IMR-90 (cell line): ENCODE results near the gene COLEC11. TPM values are rescaled to one million over a fixed set of nuclear protein-coding genes. Genes with fewer than 3 reads are reported as not detected.
"Not testable (repeated sequence)": the region's sequence is repeated elsewhere in the genome, so short reads cannot be mapped to it uniquely, and the experiment has no call there.

ENCODE experiments used
- ATAC-seq: fragments of 200-7000 bp; cut with Tn5 transposase; 2 replicates; pipeline ENCODE4 v1.9.1; 2020; ENCODE audit warnings: low read depth, mild to moderate bottlenecking, moderate library complexity
- BruUV-seq: library from RNA; stranded (reverse); fragments of 400-500 nt; replicated peaks from 2 replicates; lab custom pipeline; 2021; lab: Mats Ljungman, UMichigan
- CTCF ChIA-PET: fragments of 300-600 bp; formaldehyde crosslinking; extraction: SDS; loops from one replicate; lab custom pipeline; 2021; ENCODE audit warnings: antibody characterized with exemption; lab: Yijun Ruan, JAX
- POLR2A ChIA-PET: fragments of 300-600 bp; sonication (Branson Sonifier 250); formaldehyde crosslinking; loops from one replicate; lab custom pipeline; 2022; ENCODE audit warnings: antibody characterized with exemption; ENCODE audit not compliant: unreplicated experiment; lab: Charles Lee
- DNase-seq: peaks from one replicate; pipeline ENCODE4 v3.0.0; 2013
- H2AFZ ChIP-seq: replicated peaks from 2 replicates; pipeline ENCODE3; 2013; ENCODE audit warnings: low read length, mild to moderate bottlenecking; ENCODE audit not compliant: poor library complexity
- H2AK5ac ChIP-seq: 2 replicates; pipeline ENCODE4 v1.6.1; 2013; ENCODE audit warnings: low read depth, low read length, inconsistent platforms
- H2AK9ac ChIP-seq: replicated peaks from 2 replicates; pipeline ENCODE3; 2013; ENCODE audit warnings: mild to moderate bottlenecking, low read depth, low read length, moderate library complexity; ENCODE audit not compliant: poor library complexity
- H2BK120ac ChIP-seq: 2 replicates; pipeline ENCODE4 v1.6.1; 2013; ENCODE audit warnings: low read depth, low read length, inconsistent platforms
- H2BK15ac ChIP-seq: 3 replicates; pipeline ENCODE4 v1.6.1; 2013; ENCODE audit warnings: low read depth, low read length, inconsistent platforms
- H2BK20ac ChIP-seq: 2 replicates; pipeline ENCODE4 v1.6.1; 2013; ENCODE audit warnings: low read depth, mild to moderate bottlenecking, inconsistent platforms, low read length, moderate library complexity
- H2BK5ac ChIP-seq: 2 replicates; pipeline ENCODE4 v1.6.1; 2013; ENCODE audit warnings: mild to moderate bottlenecking, low read depth, low read length, inconsistent platforms; ENCODE audit not compliant: poor library complexity, severe bottlenecking
- H3K14ac ChIP-seq: replicated peaks from 2 replicates; pipeline ENCODE4 v1.6.1; 2013; ENCODE audit warnings: low read depth, low read length, inconsistent platforms
- H3K18ac ChIP-seq: 2 replicates; pipeline ENCODE4 v1.6.1; 2013; ENCODE audit warnings: low read depth, low read length, control low read depth
- H3K23ac ChIP-seq: 2 replicates; pipeline ENCODE4 v1.6.1; 2013; ENCODE audit warnings: low read depth, low read length, inconsistent platforms
- H3K27ac ChIP-seq: 2 replicates; pipeline ENCODE4 v1.5.1; 2013; ENCODE audit warnings: mild to moderate bottlenecking, control low read depth, low read length; ENCODE audit not compliant: insufficient read depth
- H3K27me3 ChIP-seq: 2 replicates; pipeline ENCODE4 v1.6.1; 2013; ENCODE audit warnings: low read length; ENCODE audit not compliant: control insufficient read depth, insufficient read depth
- H3K36me3 ChIP-seq: 2 replicates; pipeline ENCODE4 v1.6.1; 2013; ENCODE audit warnings: low read length, mixed read lengths; ENCODE audit not compliant: control insufficient read depth, insufficient read depth
- H3K4ac ChIP-seq: 2 replicates; pipeline ENCODE4 v1.6.1; 2013; ENCODE audit warnings: low read depth, low read length, inconsistent platforms
- H3K4me1 ChIP-seq: 2 replicates; pipeline ENCODE4 v1.6.1; 2013; ENCODE audit warnings: low read length, mixed read lengths; ENCODE audit not compliant: control insufficient read depth, insufficient read depth
- H3K4me2 ChIP-seq: 2 replicates; pipeline ENCODE4 v1.6.1; 2013; ENCODE audit warnings: low read depth, mild to moderate bottlenecking, control low read depth, low read length, moderate library complexity
- H3K4me3 ChIP-seq: 2 replicates; pipeline ENCODE4 v1.5.1; 2013; ENCODE audit warnings: low read depth, mild to moderate bottlenecking, control low read depth, low read length, moderate library complexity; ENCODE audit not compliant: insufficient read depth
- H3K56ac ChIP-seq: 2 replicates; pipeline ENCODE4 v1.6.1; 2013; ENCODE audit warnings: low read length, inconsistent platforms; ENCODE audit not compliant: insufficient read depth; ENCODE audit errors: extremely low read depth
- H3K79me1 ChIP-seq, 2 experiments: 2 replicates each; pipeline ENCODE4 v1.6.1; 2013; ENCODE audit warnings: low read length in 2 of 2, inconsistent platforms in 1 of 2, low read depth in 1 of 2
- H3K9ac ChIP-seq: 2 replicates; pipeline ENCODE4 v1.6.1; 2013; ENCODE audit warnings: low read depth, low read length, control low read depth
- H3K9me1 ChIP-seq: 2 replicates; pipeline ENCODE4 v1.6.1; 2013; ENCODE audit warnings: low read length, inconsistent platforms; ENCODE audit not compliant: insufficient read depth
- H3K9me3 ChIP-seq: 2 replicates; pipeline ENCODE4 v1.6.1; 2013; ENCODE audit warnings: low read length; ENCODE audit not compliant: control insufficient read depth, insufficient read depth
- H4K20me1 ChIP-seq: 2 replicates; pipeline ENCODE4 v1.6.1; 2013; ENCODE audit warnings: low read length, inconsistent platforms; ENCODE audit not compliant: insufficient read depth
- H4K5ac ChIP-seq: 2 replicates; pipeline ENCODE4 v1.6.1; 2013; ENCODE audit warnings: mild to moderate bottlenecking, low read depth, low read length, control low read depth
- H4K8ac ChIP-seq, 2 experiments: 2 replicates each; pipeline ENCODE4 v1.6.1; 2013; ENCODE audit warnings: low read depth in 2 of 2, low read length in 2 of 2, control low read depth in 1 of 2, inconsistent platforms in 1 of 2
- H4K91ac ChIP-seq: 2 replicates; pipeline ENCODE4 v1.6.1; 2013; ENCODE audit warnings: low read depth, low read length, inconsistent platforms; ENCODE audit not compliant: insufficient read depth
- WGBS, 2 experiments: methylation state at CpG; one replicate each; pipeline versions ENCODE4 v1.1.5 to v1.1.7; 2013; ENCODE audit warnings: missing lambda C conversion rate in 2 of 2; ENCODE audit not compliant: insufficient read length in 1 of 2; ENCODE audit errors: extremely low coverage in 2 of 2; 5-methylcytosine and 5-hydroxymethylcytosine counted together
- dilution Hi-C: fragments of 300-500 bp; cut with HindIII; formaldehyde crosslinking; loops from one replicate; pipeline ENCODE4 v1.14.3; 2018; ENCODE audit warnings: low sequenced_read_pairs; ENCODE audit not compliant: unreplicated experiment
- in situ Hi-C: fragments of 300-500 bp; cut with MboI; formaldehyde crosslinking; loops from 3 replicates; pipeline ENCODE4 v1.14.3; 2019; ENCODE audit warnings: low sequenced_read_pairs, inconsistent platforms, mixed read lengths
- intact Hi-C: fragments of 100-400 bp; cut with micrococcal nuclease; formaldehyde crosslinking; loops from 2 replicates; pipeline ENCODE4 v1.10.0; 2022
- polyA plus RNA-seq, 3 experiments: library from polyadenylated mRNA; depleted of rRNA; stranded (reverse); fragments of >200 nt; gene quantifications; 2 replicates each; pipeline ENCODE4 v1.2.3, GENCODE V29; 2012; ENCODE audit warnings: low replicate concordance in 1 of 3
- total RNA-seq: library from RNA; depleted of rRNA; stranded (reverse); fragments of >200 nt; gene quantifications from 2 replicates; pipeline ENCODE4 v1.2.3, GENCODE V29; 2012

Gene COLEC11
- total and polyA plus RNA-seq, 2 of the 4 experiments (the other 2 are of a cell fraction) = under 0.01 to 0.24 TPM

DNA sequence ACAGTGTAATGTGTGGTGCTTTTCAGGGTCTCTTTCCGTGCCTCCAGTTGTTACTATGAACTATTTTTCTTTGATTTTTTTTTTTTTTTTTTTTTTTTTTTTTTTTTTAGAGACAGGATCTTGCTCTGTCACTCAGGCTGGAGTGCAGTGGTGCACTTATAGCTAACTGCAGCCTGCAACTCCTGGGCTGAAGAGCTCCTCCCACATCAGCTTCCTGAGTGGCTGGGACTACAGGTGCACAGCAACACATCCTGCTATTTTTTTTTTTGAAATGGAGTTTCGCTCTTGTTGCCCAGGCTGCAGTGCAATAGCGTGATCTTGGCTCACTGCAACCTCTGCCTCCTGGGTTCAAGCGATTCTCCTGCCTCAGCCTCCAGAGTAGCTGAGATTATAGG, 14.4 kb downstream of the COLEC11 start:
- H2BK5ac ChIP-seq, H4K8ac ChIP-seq, BruUV-seq, H2AK5ac ChIP-seq, H2BK120ac ChIP-seq, H4K91ac ChIP-seq, H2AK9ac ChIP-seq, H3K4me1 ChIP-seq, POLR2A ChIA-PET, H3K56ac ChIP-seq, intact Hi-C loops, in situ Hi-C loops, H3K23ac ChIP-seq, H2BK15ac ChIP-seq, H3K9me3 ChIP-seq, H2AFZ ChIP-seq, H4K20me1 ChIP-seq, H3K27me3 ChIP-seq, H3K79me1 ChIP-seq, ATAC-seq, H3K18ac ChIP-seq, H4K5ac ChIP-seq, H3K4me3 ChIP-seq, H2BK20ac ChIP-seq, H3K9ac ChIP-seq, dilution Hi-C loops, DNase-seq, H3K9me1 ChIP-seq, H3K14ac ChIP-seq, H3K27ac ChIP-seq, H3K36me3 ChIP-seq, H3K4ac ChIP-seq, H3K4me2 ChIP-seq: not testable (repeated sequence)
- CTCF ChIA-PET = interaction anchor here (0.6 kb wide), 1 partner anchor 147 kb away, joined by 6 read pairs; no protein-coding TSS in a partner anchor
- WGBS, 2 experiments = no CpG with 5 or more reads among the region's 4 CpGs
